ENCODE measurements around the gene TPX2.

DNA sequence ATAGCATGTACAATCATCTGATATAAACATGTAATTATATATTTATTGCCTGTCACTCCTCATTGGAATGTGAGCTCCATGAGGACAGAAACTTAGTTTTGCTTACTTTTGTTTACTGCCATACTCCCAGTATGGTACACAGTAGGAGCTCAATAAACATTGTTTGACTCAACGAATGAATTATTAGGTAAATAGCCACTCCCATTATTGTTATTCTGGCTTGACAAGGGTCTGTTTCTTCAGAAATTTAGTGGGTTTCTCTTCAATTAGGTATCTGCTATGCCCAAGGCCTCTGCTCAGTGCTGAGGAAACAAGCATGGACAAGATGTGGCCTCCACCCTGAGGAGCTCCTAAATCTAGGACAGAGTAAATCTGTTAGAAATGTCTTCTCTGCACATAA lies 22.7 kb upstream of the TPX2 start:
- TF ChIP-seq, protein P1, sequence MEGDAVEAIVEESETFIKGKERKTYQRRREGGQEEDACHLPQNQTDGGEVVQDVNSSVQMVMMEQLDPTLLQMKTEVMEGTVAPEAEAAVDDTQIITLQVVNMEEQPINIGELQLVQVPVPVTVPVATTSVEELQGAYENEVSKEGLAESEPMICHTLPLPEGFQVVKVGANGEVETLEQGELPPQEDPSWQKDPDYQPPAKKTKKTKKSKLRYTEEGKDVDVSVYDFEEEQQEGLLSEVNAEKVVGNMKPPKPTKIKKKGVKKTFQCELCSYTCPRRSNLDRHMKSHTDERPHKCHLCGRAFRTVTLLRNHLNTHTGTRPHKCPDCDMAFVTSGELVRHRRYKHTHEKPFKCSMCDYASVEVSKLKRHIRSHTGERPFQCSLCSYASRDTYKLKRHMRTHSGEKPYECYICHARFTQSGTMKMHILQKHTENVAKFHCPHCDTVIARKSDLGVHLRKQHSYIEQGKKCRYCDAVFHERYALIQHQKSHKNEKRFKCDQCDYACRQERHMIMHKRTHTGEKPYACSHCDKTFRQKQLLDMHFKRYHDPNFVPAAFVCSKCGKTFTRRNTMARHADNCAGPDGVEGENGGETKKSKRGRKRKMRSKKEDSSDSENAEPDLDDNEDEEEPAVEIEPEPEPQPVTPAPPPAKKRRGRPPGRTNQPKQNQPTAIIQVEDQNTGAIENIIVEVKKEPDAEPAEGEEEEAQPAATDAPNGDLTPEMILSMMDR (IDR thresholded peaks at IDR 0.05) = no peak
- no peak for TF ChIP-seq POLR2A (IDR thresholded peaks at IDR 0.05)
